Daoy (cell line): Measurements from ENCODE around the gene SAC3D1. TPM values are rescaled to one million over a fixed set of nuclear protein-coding genes. Genes with fewer than 3 reads are reported as not detected.
"Not testable (repeated sequence)": the region's sequence is repeated elsewhere in the genome, so short reads cannot be mapped to it uniquely, and the experiment has no call there.

Experiments used
- DNase-seq: peaks from one replicate; pipeline ENCODE4 v3.0.0-alpha.2; 2015; ENCODE audit warnings: low read depth
- total RNA-seq: library from RNA; depleted of rRNA; stranded (reverse); fragments of >200 nt; shearing (Covaris generic); gene quantifications from 2 replicates; pipeline ENCODE4 v1.2.3, GENCODE V29; 2014

SAC3D1 gene
- total RNA-seq, 1 experiment from 2014 or later, result 10.8 TPM

DNA sequence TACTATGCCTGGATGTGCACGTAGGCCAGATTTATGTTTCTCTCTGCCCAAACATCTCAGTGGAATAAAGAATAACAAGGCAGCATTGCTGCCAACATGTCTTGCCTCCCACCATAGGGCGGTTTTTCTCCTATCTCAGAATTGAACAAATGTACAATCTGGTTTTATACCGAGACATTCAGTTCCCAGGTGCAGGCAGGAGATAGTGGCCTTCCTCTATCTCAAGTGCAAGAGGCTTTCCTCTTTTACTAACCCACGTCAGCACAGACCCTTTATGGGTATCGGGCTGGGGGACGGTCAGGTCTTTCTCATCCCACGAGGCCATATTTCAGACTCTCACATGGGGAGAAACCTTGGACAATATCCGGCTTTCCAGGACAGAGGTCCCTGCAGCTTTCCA lies 17.5 kb upstream of the SAC3D1 start:
- not testable (repeated sequence) for DNase-seq

DNA sequence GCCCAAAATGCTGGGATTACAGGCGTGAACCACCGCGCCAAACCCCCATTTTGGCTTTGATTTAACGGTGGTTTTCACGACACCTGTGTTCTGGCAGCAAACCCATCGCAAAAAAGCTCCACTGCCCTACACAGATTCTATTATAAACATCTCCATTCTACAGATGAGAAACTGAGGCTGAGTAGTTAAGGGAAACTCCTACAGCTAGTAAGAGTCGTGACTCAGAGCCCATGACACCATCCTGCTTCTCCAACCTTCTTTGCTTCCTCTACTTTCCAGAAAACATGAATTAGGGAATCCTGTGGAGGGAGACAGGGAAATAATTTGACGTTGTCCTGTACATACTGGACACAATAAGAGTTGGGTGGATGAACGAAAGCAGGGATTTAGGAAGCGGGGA lies 14.2 kb upstream of the SAC3D1 start:
- no peak for DNase-seq

DNA sequence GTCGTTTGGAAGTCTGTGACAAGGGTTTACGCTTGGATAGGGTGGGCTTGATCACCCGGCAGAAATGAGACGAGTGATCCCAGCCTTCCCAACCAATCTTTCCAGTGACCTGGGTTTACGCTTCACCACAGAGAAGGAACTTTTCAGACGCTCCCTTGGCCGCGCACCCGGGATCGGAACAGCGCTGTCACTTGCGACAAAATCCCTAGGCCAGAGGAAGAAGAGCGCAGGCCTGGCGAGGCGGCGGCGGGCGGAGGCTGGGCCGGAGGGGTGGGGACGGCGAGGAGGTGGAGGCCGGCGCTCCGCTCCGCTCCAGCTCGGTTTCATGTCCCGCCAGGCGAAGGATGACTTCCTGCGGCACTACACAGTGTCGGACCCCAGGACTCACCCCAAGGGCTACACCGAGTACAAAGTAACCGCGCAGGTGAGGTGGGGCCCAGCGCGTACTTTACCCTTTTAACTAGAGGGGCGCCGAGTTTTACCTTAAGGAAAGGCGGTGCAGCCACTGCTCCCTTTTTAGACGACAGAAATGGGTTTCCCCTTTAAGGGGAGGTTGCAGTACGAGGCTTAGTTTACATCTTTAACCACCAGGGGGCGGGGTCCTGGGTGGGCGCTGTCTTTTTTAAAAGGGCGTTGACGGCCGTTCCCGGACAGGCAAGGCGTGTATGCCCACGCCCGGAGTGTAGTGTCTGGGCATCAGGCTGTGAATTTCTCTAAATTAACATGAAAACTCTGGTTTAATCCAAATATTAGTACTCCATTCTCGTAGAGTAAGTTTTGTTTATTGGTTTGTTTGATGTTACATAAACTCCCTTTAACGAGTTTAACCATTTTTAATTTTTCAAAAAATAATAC lies 13.6 kb upstream of the SAC3D1 start, which contains the start of gene SNX15:
SNX15 (plus strand) TSS at position 227 of the 855 bp plus-strand sequence; CDS start at position 326, 99 bp downstream.
- peak; percentile 96 for DNase-seq

DNA sequence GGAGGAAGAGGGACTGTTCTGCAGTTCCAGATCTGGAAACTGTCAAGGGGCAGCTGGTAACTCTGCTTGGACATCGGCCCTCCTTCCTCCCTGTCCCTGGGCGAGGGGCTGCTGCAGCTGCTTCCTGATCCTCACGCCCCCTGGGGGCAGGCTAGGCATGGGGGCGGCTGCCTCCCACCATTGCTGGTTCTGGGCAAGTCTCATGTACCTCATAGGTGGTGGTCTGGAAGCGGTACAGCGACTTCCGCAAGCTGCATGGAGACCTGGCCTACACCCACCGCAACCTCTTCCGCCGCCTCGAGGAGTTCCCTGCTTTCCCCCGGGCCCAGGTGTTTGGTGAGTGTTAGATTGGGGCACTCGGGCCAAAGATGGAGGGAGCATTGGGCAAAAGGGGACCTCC lies 8.8 kb upstream of the SAC3D1 start:
- no peak for DNase-seq

DNA sequence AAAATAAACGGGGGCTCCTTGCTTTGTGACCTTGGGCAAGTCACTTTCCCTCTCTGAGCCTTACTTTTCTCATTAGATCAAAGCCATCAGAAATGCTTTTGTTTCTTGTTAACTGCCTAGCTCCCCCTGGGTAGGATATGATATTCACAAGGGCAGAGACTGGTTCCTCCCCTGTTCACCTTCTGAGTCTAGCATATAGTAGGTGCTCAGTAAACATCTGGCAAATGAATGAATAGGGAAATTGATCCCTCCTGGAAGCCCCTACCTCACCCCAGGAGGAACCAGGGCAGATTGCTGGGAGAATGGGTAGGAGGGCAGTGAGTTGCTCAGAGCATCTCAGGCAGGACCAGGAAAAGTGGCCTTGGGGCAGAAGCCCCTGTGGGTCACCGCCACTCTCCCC lies 6.6 kb upstream of the SAC3D1 start:
- DNase-seq, result no peak

DNA sequence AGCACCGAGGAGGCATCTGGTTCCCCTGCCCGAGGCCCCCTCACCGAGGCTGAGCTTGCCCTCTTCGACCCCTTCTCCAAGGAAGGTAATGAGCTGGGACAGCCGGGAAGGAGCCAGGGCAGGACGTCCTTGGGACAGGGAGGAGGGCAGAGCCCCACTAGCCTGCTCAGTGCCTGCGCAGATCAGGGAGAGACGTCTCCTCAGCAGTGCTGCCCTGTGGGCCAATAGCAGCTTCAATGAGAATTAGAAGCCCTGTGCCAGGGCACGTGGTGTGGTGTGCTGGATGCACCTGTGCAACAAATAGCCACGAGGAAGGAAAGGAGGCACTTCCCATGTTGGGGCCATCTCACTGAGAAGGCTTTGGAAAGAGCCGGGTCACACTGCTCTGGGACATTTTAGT lies 5.4 kb upstream of the SAC3D1 start:
- DNase-seq, result no peak

DNA sequence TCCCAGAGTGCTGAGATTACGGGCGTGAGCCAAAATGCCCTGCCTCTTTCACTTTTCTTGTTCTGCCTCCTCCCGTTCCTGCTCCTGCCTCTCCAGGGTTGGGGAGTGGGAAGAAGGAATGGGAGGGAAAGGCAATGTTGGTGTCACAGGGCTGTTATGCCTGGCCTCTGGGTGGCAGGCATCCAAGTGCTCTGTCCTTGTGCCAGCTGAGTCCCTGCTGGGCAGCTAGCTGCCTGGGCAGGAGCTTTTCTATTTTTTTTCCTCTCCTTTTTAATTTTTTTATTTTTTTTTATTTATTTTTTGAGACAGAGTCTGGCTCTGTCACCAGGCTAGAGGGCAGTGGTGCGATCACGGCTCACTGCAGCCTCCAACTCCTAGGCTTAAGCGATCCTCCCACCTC lies 4.1 kb upstream of the SAC3D1 start:
- no peak for DNase-seq

DNA sequence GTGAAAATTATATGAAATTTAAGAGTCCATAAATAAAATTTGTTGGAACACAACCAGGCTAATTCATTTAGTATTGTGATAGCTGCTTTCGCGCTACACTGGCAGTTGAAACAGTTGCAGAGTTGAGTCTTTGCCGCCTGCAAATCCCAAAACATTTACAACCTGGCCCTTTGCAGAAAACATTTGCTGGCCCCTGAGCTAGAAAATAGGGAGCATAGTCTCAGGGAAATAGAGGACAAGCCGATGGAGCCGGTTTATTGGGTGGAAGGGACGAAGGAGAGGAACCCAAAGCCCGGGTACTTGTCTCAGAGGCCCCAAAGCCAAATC lies 527 bp upstream of the SAC3D1 start:
- no peak for DNase-seq

DNA sequence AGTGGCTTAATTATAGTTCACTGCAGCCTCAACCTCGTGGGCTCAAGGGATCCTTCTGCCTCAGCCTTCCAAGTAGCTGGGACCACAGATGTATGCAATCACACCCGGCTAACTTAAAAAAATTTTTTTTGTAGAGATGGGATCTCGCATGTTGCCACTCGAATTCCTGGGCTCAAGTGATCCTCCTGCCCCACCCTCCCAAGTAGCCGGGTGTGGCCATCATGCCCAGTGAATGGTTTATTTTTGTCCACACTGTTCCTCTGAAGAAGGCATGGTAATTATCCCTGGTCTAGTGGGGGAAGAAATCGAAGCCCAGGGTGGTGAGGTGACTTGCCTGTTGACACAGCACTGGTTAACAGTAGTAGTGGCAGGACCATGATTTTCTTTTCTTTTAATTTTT lies 1.9 kb downstream of the SAC3D1 start:
- no peak for DNase-seq

DNA sequence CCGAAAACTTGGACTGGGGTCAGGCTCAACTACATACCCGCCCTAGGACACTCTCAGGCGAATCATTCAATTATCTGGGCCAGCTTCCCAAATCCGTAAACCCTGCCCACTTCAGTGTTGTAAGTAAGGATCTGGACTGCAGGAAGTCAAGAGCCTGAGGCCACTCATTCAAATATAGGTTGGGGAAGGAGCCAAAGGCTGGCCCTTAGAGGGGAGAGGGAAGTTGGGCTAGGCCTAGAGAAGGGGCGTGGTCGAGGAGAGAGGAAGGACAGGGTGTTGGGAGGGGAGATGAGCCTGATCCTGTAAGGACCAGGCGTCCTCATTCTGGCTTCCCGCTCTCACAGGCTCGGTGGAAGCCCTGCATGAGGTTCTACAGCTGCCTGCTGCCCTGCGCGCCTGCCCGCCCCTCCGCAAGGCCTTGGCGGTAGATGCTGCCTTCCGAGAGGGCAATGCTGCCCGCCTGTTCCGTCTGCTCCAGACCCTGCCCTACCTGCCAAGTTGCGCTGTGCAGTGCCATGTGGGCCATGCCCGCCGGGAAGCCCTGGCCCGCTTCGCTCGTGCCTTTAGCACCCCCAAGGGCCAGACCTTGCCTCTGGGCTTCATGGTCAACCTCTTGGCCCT lies 3.0 kb downstream of the SAC3D1 start:
- no peak for DNase-seq

DNA sequence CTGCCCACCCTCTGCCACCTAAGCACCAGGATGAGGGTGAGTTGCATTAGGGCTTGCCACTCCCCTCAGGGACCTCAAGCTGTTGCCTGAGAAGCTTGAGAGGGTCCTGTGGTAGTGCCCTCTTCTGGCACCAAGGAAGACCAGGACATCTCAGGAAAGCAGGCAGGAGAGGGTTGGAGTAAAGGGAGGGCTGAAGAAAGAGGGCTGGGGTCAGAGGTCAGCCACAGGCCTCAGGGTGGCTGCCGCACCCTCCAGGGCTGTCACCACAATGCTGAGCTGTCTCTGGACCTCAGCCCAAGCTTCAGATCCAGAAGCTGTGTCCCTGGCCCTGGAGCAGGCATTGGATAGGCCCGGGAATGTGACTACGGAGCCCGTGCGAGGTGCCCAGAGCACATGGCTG lies 4.1 kb downstream of the SAC3D1 start:
- no peak for DNase-seq

DNA sequence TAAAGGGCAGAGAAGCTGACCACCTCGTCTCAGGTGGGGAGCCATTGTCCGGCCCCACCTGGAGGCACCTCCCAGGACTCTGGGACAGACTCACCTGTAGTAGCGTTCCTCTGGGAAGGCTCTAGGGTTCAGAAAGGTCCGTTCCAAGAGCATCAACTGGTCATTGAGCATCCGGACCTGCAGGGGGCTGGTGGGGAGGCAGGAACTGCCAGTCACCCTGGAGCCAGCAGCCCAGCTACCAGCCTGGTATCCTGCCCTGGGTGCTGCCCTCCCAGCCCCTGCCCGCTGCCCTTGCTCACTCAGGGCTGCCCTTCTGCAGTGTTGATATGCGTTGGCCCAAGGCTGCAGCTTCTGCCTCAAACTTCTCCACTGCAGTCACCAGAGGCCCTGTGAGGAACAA lies 4.7 kb downstream of the SAC3D1 start:
- no peak for DNase-seq

DNA sequence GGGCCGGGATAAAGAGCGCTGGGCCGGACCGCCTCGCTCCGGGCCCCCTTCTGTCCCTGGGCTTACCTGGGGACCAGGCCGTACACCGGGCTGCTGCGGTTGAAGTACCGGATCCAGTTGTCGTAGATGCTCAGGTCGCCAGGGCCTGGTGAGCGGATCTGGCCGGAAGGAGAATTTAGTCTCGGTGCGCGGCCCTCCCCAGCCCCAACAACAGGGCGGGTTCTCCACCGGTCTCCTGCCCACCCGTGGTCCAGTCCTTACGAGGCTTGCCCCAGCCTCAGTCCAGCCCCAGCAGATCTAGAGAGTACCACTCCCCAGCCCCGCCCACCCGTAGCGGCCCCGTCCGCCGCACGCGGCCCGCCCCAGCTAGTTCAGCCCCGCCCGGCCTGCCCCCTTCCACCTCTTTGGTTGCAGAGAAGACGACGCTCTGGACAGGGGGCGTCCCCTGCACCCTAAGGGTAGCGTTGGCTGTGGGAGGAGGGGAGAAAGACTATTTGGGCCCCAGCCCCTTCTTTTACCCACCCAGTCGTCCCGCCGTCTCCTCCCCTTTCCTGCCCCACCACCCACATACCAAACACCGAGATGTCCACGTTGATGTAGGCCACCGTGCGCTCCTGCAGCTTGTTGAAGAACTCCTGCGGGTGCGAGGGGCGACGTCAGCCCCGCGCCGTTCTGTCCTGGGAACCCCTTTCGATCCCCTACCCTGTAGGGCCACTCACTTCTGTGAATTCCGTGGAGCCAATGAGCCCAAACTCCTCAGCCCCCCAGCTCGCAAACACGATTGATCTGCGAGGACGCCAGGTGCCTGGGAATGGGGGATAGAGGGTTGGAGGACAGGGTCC lies 6.8 kb downstream of the SAC3D1 start:
- DNase-seq, result no peak

DNA sequence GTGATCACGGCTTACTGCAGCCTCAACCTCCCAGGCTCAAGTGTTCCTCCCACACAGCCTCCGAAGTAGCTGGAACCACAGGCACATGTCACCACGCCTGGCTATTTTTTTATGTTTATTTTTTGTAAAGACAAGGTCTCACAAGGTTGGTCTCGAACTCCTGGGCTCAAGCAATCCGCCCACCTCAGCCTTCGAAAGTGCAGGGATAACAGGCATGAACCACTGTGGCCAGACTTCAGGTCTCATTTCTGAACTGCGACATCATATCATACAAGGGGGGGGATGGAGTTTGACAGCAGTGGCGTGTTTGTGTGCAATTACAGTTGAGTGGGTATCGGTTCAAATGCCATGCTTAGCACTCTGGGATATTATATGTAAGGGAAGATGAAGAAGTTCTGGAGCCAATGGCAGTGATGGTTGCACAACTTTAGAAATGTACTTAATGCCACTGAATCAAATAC lies 10.4 kb downstream of the SAC3D1 start:
- peak; percentile 22 for DNase-seq

DNA sequence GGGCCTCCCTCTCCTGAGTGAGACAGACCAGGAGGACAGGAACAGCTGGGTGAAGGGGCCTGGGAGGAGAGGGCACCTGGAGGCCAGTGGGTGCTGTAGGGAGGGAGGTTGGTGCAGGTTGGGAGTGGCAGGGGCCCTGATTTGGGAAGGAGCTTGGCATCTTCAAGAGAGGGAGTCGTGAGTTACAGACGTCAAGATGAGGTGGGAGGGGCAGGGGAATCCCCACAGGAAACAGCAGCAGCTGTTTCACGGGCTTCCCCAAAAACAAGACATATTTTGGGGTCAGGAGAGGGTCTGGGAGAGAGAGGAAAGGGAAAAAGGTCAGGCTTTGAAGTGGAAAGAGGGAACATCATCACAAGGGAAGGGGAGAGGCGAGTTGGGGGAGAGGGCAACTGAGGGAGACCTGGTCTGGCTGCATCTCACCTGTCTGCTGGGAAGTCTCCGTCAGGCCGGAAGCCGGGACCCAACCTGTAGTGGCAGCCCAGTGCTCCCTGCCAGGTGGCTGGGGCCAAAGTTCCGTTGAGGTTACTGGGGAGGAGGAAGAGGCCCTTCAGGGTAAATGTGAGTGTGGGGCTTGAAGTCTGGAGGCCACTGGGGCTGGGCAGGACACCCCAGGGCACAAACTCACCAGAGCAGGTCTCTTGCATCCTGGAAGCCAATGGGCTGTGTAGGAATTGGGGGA lies 13.0 kb downstream of the SAC3D1 start:
- no peak for DNase-seq

DNA sequence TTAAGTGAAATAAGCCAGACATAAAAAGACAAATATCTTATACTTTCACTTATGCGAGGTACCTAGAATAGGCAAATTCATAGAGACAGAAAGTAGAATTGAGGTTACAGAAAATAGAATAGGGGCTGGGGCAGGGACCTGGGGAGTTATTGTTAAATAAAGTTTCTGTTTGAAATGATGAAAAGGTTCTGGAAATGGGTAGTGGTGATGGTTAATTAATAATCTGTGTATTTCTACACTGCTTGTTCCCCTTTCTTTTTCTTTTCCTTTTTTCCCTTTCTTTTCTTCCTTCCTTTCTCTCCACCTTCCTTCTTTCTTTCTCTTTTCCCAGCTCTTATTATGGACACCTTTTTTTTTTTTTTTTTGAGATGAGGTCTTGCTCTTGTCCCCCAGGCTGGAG lies 14.5 kb downstream of the SAC3D1 start:
- DNase-seq, result no peak

DNA sequence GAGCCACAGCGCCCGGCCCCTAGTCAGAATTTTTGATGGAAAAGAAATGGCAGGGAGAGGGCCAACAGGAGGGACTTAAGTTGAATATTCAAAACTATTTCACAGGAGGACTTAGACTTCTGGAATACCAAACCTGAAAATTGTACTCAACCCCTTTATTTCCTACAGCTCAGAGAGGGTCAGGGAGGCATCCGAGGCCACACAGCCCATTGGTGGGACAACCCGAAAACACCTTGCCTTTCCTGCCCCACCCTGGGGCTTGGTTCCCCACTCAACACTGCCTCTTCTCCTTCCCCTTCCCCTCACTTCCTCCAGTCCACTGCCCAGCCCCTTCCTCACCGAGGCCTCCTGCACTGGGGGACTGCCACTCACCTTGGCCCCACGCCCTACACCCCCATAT lies 16.0 kb downstream of the SAC3D1 start:
- DNase-seq, result no peak

DNA sequence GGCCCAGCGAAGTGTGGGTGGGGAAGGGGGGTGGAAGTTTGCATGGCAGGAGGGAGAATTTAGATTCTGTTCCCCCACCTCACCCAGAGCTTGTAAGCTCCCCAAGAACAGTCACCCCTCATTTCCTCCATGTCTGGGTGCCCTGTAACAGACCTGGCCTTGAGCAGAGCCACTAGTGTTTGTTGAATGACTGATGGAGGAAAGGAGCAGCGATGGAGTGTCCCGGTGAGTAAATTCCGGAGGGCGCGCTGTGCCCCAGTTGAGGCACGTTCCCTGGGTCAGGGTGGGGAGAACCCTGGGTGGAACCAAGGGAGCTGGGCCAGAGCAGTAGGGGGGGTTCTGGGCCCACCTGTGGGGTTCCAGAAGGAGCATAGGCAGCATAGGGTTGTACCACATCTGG lies 16.5 kb downstream of the SAC3D1 start:
- no peak for DNase-seq

DNA sequence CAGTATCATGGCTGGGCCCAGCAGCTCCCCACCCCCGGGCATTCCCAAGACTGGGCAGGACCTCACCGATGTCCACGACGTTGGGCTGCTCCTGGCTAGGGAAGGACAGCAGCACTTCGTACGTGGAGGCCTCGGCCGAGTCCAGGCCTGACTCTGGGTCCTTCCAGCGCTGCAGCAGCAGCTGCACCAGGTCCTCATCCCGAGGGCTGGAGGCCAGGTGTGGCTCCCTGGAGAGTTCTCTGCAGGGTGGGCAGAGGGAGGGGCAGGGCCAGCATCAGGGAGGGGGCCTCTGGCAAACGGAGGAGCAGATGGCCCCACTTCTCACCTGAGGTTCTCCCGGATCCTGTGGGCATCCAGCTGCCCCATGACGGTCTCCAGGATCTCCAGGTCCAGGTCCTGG lies 17.0 kb downstream of the SAC3D1 start:
- DNase-seq, result no peak

DNA sequence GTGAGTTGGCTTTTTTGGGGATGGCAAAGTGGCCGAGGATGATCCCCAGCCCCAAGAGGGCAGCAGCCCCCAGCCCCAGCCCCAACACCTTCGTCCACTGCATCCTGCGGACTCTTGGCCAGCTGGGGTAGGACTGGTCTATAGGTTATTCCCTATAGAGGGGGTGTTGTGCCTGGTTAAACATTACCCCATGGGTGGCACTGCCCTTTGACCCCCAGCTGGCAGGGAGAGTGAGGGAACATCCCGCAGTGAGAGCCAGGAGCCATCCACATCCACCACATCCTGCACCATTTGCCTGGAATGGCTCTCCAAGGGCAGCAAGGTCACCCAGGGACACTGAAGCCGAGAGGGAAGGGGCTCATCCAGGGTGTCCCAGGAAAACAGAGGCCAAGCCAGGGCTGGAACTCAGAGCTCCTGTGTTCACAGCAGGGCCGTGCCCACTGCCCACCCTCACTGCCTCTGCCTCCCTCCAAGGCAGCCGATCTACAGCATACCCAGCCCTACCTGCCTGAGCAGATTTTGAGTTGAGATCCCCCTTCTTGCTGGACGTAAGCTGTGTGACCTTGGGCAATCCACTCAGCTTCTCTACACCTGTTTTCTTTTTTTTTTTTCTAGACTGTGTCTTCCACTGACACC lies 17.5 kb downstream of the SAC3D1 start, which contains the start of gene NAALADL1:
NAALADL1 (minus strand) TSS at position 135 of the 636 bp plus-strand sequence; CDS start at position 103, 32 bp downstream.
- no peak for DNase-seq

DNA sequence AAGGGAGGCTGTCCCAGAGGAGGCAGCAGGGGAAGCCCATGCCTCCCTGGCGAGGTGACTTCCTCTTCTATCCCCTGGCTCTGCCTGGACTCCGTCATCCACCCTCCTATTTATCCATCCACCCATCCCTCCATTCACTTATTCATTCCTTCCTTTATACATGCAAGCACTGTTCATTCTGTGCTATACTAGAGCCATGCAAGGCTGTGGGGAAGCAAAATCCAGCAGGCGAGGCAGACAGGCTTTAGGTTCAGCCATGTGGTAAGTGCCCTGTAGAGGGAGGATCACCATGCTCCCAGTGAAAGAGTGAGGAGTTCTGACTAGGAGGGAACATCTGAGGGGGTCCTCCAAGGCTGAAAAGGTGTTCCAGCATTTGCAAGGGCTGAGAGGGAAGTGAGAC lies 18.5 kb downstream of the SAC3D1 start:
- DNase-seq, result no peak
